ENCODE measurements around the gene GPC5.

GPC5 gene

DNA sequence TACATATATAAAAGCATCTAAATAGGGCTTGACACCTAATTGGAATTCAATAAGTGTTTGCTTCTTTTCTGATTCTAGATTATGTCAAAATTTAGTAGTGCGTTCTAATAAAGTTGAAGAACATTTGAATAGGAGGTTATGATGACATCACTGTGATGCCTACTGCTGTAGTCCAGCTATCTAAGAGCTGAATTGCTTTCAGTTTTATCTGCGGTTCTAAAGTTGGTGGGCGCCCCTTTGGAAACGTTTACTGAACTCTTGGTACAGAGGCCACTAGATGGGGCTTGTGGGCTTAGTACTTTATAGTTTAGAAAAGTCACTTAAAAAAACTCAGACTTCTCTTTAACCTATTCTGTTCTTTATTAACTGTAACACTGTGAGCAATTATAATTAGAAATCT lies 776.9 kb downstream of the GPC5 start:
- Histone ChIP-seq H3K4me1 (ENCODE audit: control insufficient read depth in 2 of 2, insufficient read depth in 2 of 2, low read length in 2 of 2) (no peaks in the 10 kb centered on the region), H3K9me3 (ENCODE audit: control insufficient read depth in 2 of 2, low read length in 2 of 2) (no peaks in the 10 kb centered on the region), H3K27me3 (ENCODE audit: control insufficient read depth in 2 of 2, insufficient read depth in 2 of 2, low read length in 2 of 2) (peaks cover 0 to 2% of the 10 kb centered on the region in 2 donors), H3K9ac (ENCODE audit: low read depth in 1 of 2, low read length in 2 of 2) (no peak overlapping the region), H3K36me3 (ENCODE audit: control insufficient read depth in 2 of 2, insufficient read depth in 2 of 2, low read length in 2 of 2) (no peaks in the 10 kb centered on the region), H3K4me3 (ENCODE audit: low read length in 2 of 2) (no peak overlapping the region), H3K27ac (ENCODE audit: low read depth in 2 of 2, low read length in 2 of 2) (no peak overlapping the region)

GRCh38 chr13:92177966-92178365 lies 779.5 kb downstream of the GPC5 start:
- Histone ChIP-seq H3K27ac (ENCODE audit: low read depth in 2 of 2, low read length in 2 of 2) (no peak overlapping the region), H3K27me3 (ENCODE audit: control insufficient read depth in 2 of 2, insufficient read depth in 2 of 2, low read length in 2 of 2) (peaks cover 0 to 2% of the 10 kb centered on the region in 2 donors), H3K9ac (ENCODE audit: low read depth in 1 of 2, low read length in 2 of 2) (no peak overlapping the region), H3K4me1 (ENCODE audit: control insufficient read depth in 2 of 2, insufficient read depth in 2 of 2, low read length in 2 of 2) (no peaks in the 10 kb centered on the region), H3K36me3 (ENCODE audit: control insufficient read depth in 2 of 2, insufficient read depth in 2 of 2, low read length in 2 of 2) (no peaks in the 10 kb centered on the region), H3K9me3 (ENCODE audit: control insufficient read depth in 2 of 2, low read length in 2 of 2) (no peaks in the 10 kb centered on the region), H3K4me3 (ENCODE audit: low read length in 2 of 2) (no peak overlapping the region)

- Histone ChIP-seq H3K36me3 (ENCODE audit: control insufficient read depth in 2 of 2, insufficient read depth in 2 of 2, low read length in 2 of 2) (no peaks in the 10 kb centered on the region), H3K4me1 (ENCODE audit: control insufficient read depth in 2 of 2, insufficient read depth in 2 of 2, low read length in 2 of 2) (no peaks in the 10 kb centered on the region), H3K9ac (ENCODE audit: low read depth in 1 of 2, low read length in 2 of 2) (no peak overlapping the region), H3K4me3 (ENCODE audit: low read length in 2 of 2) (no peak overlapping the region), H3K9me3 (ENCODE audit: control insufficient read depth in 2 of 2, low read length in 2 of 2) (no peaks in the 10 kb centered on the region), H3K27me3 (ENCODE audit: control insufficient read depth in 2 of 2, insufficient read depth in 2 of 2, low read length in 2 of 2) (no peaks in the 10 kb centered on the region), H3K27ac (ENCODE audit: low read depth in 2 of 2, low read length in 2 of 2) (no peak overlapping the region)
These were observed 780.8 kb downstream of the GPC5 start for GRCh38 chr13:92179223-92179622.

GRCh38 chr13:92187378-92187989 lies 789.1 kb downstream of the GPC5 start:
- Histone ChIP-seq H3K27me3 (ENCODE audit: control insufficient read depth in 2 of 2, insufficient read depth in 2 of 2, low read length in 2 of 2) (no peaks in the 10 kb centered on the region), H3K4me3 (ENCODE audit: low read length in 2 of 2) (no peak overlapping the region), H3K36me3 (ENCODE audit: control insufficient read depth in 2 of 2, insufficient read depth in 2 of 2, low read length in 2 of 2) (no peaks in the 10 kb centered on the region), H3K9ac (ENCODE audit: low read depth in 1 of 2, low read length in 2 of 2) (no peak overlapping the region), H3K9me3 (ENCODE audit: control insufficient read depth in 2 of 2, low read length in 2 of 2) (no peaks in the 10 kb centered on the region), H3K4me1 (ENCODE audit: control insufficient read depth in 2 of 2, insufficient read depth in 2 of 2, low read length in 2 of 2) (no peaks in the 10 kb centered on the region), H3K27ac (ENCODE audit: low read depth in 2 of 2, low read length in 2 of 2) (no peak overlapping the region)

GRCh38 chr13:92188574-92188973 lies 790.2 kb downstream of the GPC5 start:
- Histone ChIP-seq H3K9ac (ENCODE audit: low read depth in 1 of 2, low read length in 2 of 2) (no peak overlapping the region), H3K4me3 (ENCODE audit: low read length in 2 of 2) (no peak overlapping the region), H3K36me3 (ENCODE audit: control insufficient read depth in 2 of 2, insufficient read depth in 2 of 2, low read length in 2 of 2) (no peaks in the 10 kb centered on the region), H3K27ac (ENCODE audit: low read depth in 2 of 2, low read length in 2 of 2) (no peak overlapping the region), H3K27me3 (ENCODE audit: control insufficient read depth in 2 of 2, insufficient read depth in 2 of 2, low read length in 2 of 2) (no peaks in the 10 kb centered on the region), H3K4me1 (ENCODE audit: control insufficient read depth in 2 of 2, insufficient read depth in 2 of 2, low read length in 2 of 2) (no peaks in the 10 kb centered on the region), H3K9me3 (ENCODE audit: control insufficient read depth in 2 of 2, low read length in 2 of 2) (no peaks in the 10 kb centered on the region)

GRCh38 chr13:92196591-92197256 lies 798.3 kb downstream of the GPC5 start:
- Histone ChIP-seq H3K9me3 (ENCODE audit: control insufficient read depth in 2 of 2, low read length in 2 of 2) (no peaks in the 10 kb centered on the region), H3K27ac (ENCODE audit: low read depth in 2 of 2, low read length in 2 of 2) (no peak overlapping the region), H3K4me1 (ENCODE audit: control insufficient read depth in 2 of 2, insufficient read depth in 2 of 2, low read length in 2 of 2) (no peaks in the 10 kb centered on the region), H3K4me3 (ENCODE audit: low read length in 2 of 2) (no peak overlapping the region), H3K27me3 (ENCODE audit: control insufficient read depth in 2 of 2, insufficient read depth in 2 of 2, low read length in 2 of 2) (no peaks in the 10 kb centered on the region), H3K36me3 (ENCODE audit: control insufficient read depth in 2 of 2, insufficient read depth in 2 of 2, low read length in 2 of 2) (no peaks in the 10 kb centered on the region), H3K9ac (ENCODE audit: low read depth in 1 of 2, low read length in 2 of 2) (no peak overlapping the region)

- no peaks in the 10 kb centered on the region for H3K4me1 ChIP-seq (ENCODE audit: control insufficient read depth in 2 of 2, insufficient read depth in 2 of 2, low read length in 2 of 2)
- no peak overlapping the region for H3K9ac ChIP-seq (ENCODE audit: low read depth in 1 of 2, low read length in 2 of 2)
- no peak overlapping the region for H3K4me3 ChIP-seq (ENCODE audit: low read length in 2 of 2)
- no peaks in the 10 kb centered on the region for H3K9me3 ChIP-seq (ENCODE audit: control insufficient read depth in 2 of 2, low read length in 2 of 2)
- no peaks in the 10 kb centered on the region for H3K27me3 ChIP-seq (ENCODE audit: control insufficient read depth in 2 of 2, insufficient read depth in 2 of 2, low read length in 2 of 2)
- no peaks in the 10 kb centered on the region for H3K36me3 ChIP-seq (ENCODE audit: control insufficient read depth in 2 of 2, insufficient read depth in 2 of 2, low read length in 2 of 2)
- H3K27ac ChIP-seq (ENCODE audit: low read depth in 2 of 2, low read length in 2 of 2), result no peak overlapping the region
These were observed 799.2 kb downstream of the GPC5 start for GRCh38 chr13:92197669-92198068.

GRCh38 chr13:92218615-92219014 lies 820.2 kb downstream of the GPC5 start:
- Histone ChIP-seq H3K4me3 (ENCODE audit: low read length in 2 of 2) (no peak overlapping the region), H3K36me3 (ENCODE audit: control insufficient read depth in 2 of 2, insufficient read depth in 2 of 2, low read length in 2 of 2) (no peaks in the 10 kb centered on the region), H3K4me1 (ENCODE audit: control insufficient read depth in 2 of 2, insufficient read depth in 2 of 2, low read length in 2 of 2) (peaks cover 0 to 5% of the 10 kb centered on the region in 2 donors), H3K27me3 (ENCODE audit: control insufficient read depth in 2 of 2, insufficient read depth in 2 of 2, low read length in 2 of 2) (no peaks in the 10 kb centered on the region), H3K9ac (ENCODE audit: low read depth in 1 of 2, low read length in 2 of 2) (no peak overlapping the region), H3K9me3 (ENCODE audit: control insufficient read depth in 2 of 2, low read length in 2 of 2) (no peaks in the 10 kb centered on the region), H3K27ac (ENCODE audit: low read depth in 2 of 2, low read length in 2 of 2) (no peak overlapping the region)

DNA sequence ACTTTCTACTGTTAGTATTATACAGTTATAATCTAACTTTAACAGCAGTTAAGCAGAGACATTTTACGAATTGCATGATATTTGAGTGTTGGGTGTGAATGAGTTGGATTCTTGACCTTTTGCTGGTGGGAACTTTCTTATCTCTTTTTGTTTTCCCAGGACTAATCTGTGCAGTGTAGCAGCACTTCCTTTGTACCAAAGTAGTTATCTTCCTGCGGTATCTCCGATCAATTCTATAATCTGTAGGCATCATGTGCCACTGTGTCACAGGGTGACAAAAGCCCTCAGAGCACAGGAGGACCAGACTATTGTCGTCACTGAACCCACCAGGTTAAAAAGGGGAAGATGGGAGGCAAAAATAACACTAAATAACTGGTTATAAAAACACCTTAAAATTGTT lies 823.5 kb downstream of the GPC5 start:
- no peak overlapping the region for H3K27ac ChIP-seq (ENCODE audit: low read depth in 2 of 2, low read length in 2 of 2)

GRCh38 chr13:92224052-92224821 lies 825.8 kb downstream of the GPC5 start:
- Histone ChIP-seq H3K27me3 (ENCODE audit: control insufficient read depth in 2 of 2, insufficient read depth in 2 of 2, low read length in 2 of 2) (no peaks in the 10 kb centered on the region), H3K4me3 (ENCODE audit: low read length in 2 of 2) (no peak overlapping the region), H3K36me3 (ENCODE audit: control insufficient read depth in 2 of 2, insufficient read depth in 2 of 2, low read length in 2 of 2) (no peaks in the 10 kb centered on the region), H3K9ac (ENCODE audit: low read depth in 1 of 2, low read length in 2 of 2) (no peak overlapping the region), H3K27ac (ENCODE audit: low read depth in 2 of 2, low read length in 2 of 2) (peak overlapping the region in 1 of 2 donors; percentile 3), H3K4me1 (ENCODE audit: control insufficient read depth in 2 of 2, insufficient read depth in 2 of 2, low read length in 2 of 2) (peaks cover 0 to 12% of the 10 kb centered on the region in 2 donors), H3K9me3 (ENCODE audit: control insufficient read depth in 2 of 2, low read length in 2 of 2) (no peaks in the 10 kb centered on the region)

More for the DNA sequence above, 823.5 kb downstream of the GPC5 start:
- peaks cover 0 to 12% of the 10 kb centered on the region in 2 donors for H3K4me1 ChIP-seq (ENCODE audit: control insufficient read depth in 2 of 2, insufficient read depth in 2 of 2, low read length in 2 of 2)
- H3K9me3 ChIP-seq (ENCODE audit: control insufficient read depth in 2 of 2, low read length in 2 of 2), result no peaks in the 10 kb centered on the region
- no peaks in the 10 kb centered on the region for H3K27me3 ChIP-seq (ENCODE audit: control insufficient read depth in 2 of 2, insufficient read depth in 2 of 2, low read length in 2 of 2)
- no peak overlapping the region for H3K9ac ChIP-seq (ENCODE audit: low read depth in 1 of 2, low read length in 2 of 2)
- H3K4me3 ChIP-seq (ENCODE audit: low read length in 2 of 2), result no peak overlapping the region
- no peaks in the 10 kb centered on the region for H3K36me3 ChIP-seq (ENCODE audit: control insufficient read depth in 2 of 2, insufficient read depth in 2 of 2, low read length in 2 of 2)
